Fibroblast of lung (primary cell): Measurements from ENCODE around the gene SLC9A3.

ENCODE experiments used
- CTCF ChIP-seq, 2 donors: IDR thresholded peaks in 1 of 2; conservative IDR thresholded peaks in 1 of 2; 1 replicate in 1 of 2; 2 replicates in 1 of 2; pipeline ENCODE4 v1.5.1; 2011 to 2012; ENCODE audit warnings: low read length in 2 of 2, control low read depth in 1 of 2, inconsistent platforms in 1 of 2, low read depth in 1 of 2, mild to moderate bottlenecking in 1 of 2
- EZH2 ChIP-seq: IDR thresholded peaks from 2 replicates; pipeline ENCODE4 v1.5.1; 2012; ENCODE audit warnings: low read length, control low read depth, mild to moderate bottlenecking; ENCODE audit errors: missing control alignments

GRCh38 chr5:471750-472058 lies 52.5 kb downstream of the SLC9A3 start:
- TF ChIP-seq CTCF (conservative IDR thresholded peaks at IDR 0.05 in 1 of 2, IDR thresholded peaks at IDR 0.05 in 1 of 2; ENCODE audit: low read depth in 1 of 2, low read length in 2 of 2) (no peak), EZH2 (no peak)
